ENCODE data around the gene NOSIP.

The NOSIP gene

GRCh38 chr19:49587227-49587626, 6.9 kb upstream of the NOSIP start:
- no peaks in the 10 kb centered on the region for H4K20me1 ChIP-seq (ENCODE audit: insufficient read depth)
- H3K4me3 ChIP-seq (IDR thresholded peaks at IDR 0.05; ENCODE audit: insufficient read depth, low read depth, low read length): no peak overlapping the region
- H3K4me1 ChIP-seq (ENCODE audit: low read depth, poor library complexity, severe bottlenecking): peaks cover 22% of the 10 kb centered on the region
- no peak overlapping the region for H3K9ac ChIP-seq
- H3K36me3 ChIP-seq (ENCODE audit: insufficient read depth): no peaks in the 10 kb centered on the region
- no peak for TF ChIP-seq CTCF (conservative IDR thresholded peaks at IDR 0.05; ENCODE audit: low read depth, low read length)
- no peak overlapping the region for H2AFZ ChIP-seq (ENCODE audit: low read depth)
- H3K4me2 ChIP-seq: no peak overlapping the region
- H3K79me2 ChIP-seq (ENCODE audit: insufficient read depth, low read depth): peaks cover 7% of the 10 kb centered on the region; the same call in 1 of the 2 replicates
- no peak overlapping the region for H3K27ac ChIP-seq
- no peaks in the 10 kb centered on the region for H3K27me3 ChIP-seq (ENCODE audit: insufficient read depth, low read depth)

GRCh38 chr19:49585023-49585422, 4.7 kb upstream of the NOSIP start:
- Histone ChIP-seq H3K36me3 (ENCODE audit: insufficient read depth) (no peaks in the 10 kb centered on the region), H3K79me2 (ENCODE audit: insufficient read depth, low read depth) (peaks cover under 1% of the 10 kb centered on the region; the same call in 1 of the 2 replicates), H4K20me1 (ENCODE audit: insufficient read depth) (no peaks in the 10 kb centered on the region), H3K27me3 (ENCODE audit: insufficient read depth, low read depth) (no peaks in the 10 kb centered on the region), H3K4me2 (no peak overlapping the region), H3K9ac (no peak overlapping the region), H3K4me3 (IDR thresholded peaks at IDR 0.05; ENCODE audit: insufficient read depth, low read depth, low read length) (no peak overlapping the region), H3K4me1 (ENCODE audit: low read depth, poor library complexity, severe bottlenecking) (peaks cover 27% of the 10 kb centered on the region), H2AFZ (ENCODE audit: low read depth) (no peak overlapping the region), H3K27ac (no peak overlapping the region)
- no peak for TF ChIP-seq CTCF (conservative IDR thresholded peaks at IDR 0.05; ENCODE audit: low read depth, low read length)

GRCh38 chr19:49583239-49583638, 2.9 kb upstream of the NOSIP start:
- no peak overlapping the region for H3K27ac ChIP-seq
- no peak for TF ChIP-seq CTCF (conservative IDR thresholded peaks at IDR 0.05; ENCODE audit: low read depth, low read length)
- no peaks in the 10 kb centered on the region for H3K36me3 ChIP-seq (ENCODE audit: insufficient read depth)
- H3K9ac ChIP-seq: no peak overlapping the region
- peaks cover 23% of the 10 kb centered on the region for H3K4me1 ChIP-seq (ENCODE audit: low read depth, poor library complexity, severe bottlenecking)
- no peak overlapping the region for H3K4me2 ChIP-seq
- no peak overlapping the region for H2AFZ ChIP-seq (ENCODE audit: low read depth)
- no peak overlapping the region for H3K4me3 ChIP-seq (IDR thresholded peaks at IDR 0.05; ENCODE audit: insufficient read depth, low read depth, low read length)
- no peaks in the 10 kb centered on the region for H4K20me1 ChIP-seq (ENCODE audit: insufficient read depth)
- no peaks in the 10 kb centered on the region for H3K27me3 ChIP-seq (ENCODE audit: insufficient read depth, low read depth)
- H3K79me2 ChIP-seq (ENCODE audit: insufficient read depth, low read depth): peaks cover 17% of the 10 kb centered on the region; the same call in 1 of the 2 replicates

- Histone ChIP-seq H4K20me1 (ENCODE audit: insufficient read depth) (no peaks in the 10 kb centered on the region; the same call in 1 of the 2 replicates), H3K4me3 (IDR thresholded peaks at IDR 0.05; ENCODE audit: insufficient read depth, low read depth, low read length) (peak within 1 kb of the TSS; percentile 67), H3K27me3 (ENCODE audit: insufficient read depth, low read depth) (no peaks in the 10 kb centered on the region), H3K79me2 (ENCODE audit: insufficient read depth, low read depth) (peaks cover 38% of the 10 kb centered on the region; the same call in 1 of the 2 replicates), H2AFZ (ENCODE audit: low read depth) (peak within 1 kb of the TSS; percentile 94), H3K36me3 (ENCODE audit: insufficient read depth) (no peaks in the 10 kb centered on the region), H3K9ac (peak within 1 kb of the TSS; percentile 50; the same call in 1 of the 2 replicates), H3K27ac (no peak within 1 kb of the TSS; the same call in 1 of the 2 replicates), H3K4me1 (ENCODE audit: low read depth, poor library complexity, severe bottlenecking) (peaks cover 15% of the 10 kb centered on the region), H3K4me2 (peak within 1 kb of the TSS; percentile 76)
- no peak for TF ChIP-seq CTCF (conservative IDR thresholded peaks at IDR 0.05; ENCODE audit: low read depth, low read length)
Measured at GRCh38 chr19:49581007-49581508, 702 bp upstream of the NOSIP start, which contains the start of gene PRRG2. Gene PRRG2 (plus strand): TSS chr19:49581316. CDS start chr19:49583220, 1,904 bp downstream.

Data from KMS-11 (cell line).